Neural progenitor cell (in vitro differentiated cells): Measurements from ENCODE around the gene HOXB4. TPM values are rescaled to one million over a fixed set of nuclear protein-coding genes. Genes with fewer than 3 reads are reported as not detected.

Source experiments
- DNase-seq: peaks from one replicate; pipeline ENCODE4 v3.0.0-alpha.2; 2016; ENCODE audit warnings: low spot score
- H2AFZ ChIP-seq: fragments of 200-600 bp; sonication (generic); replicated peaks from 2 replicates; pipeline ENCODE4 v1.6.1; 2016; ENCODE audit warnings: antibody characterized with exemption
- H3F3A ChIP-seq: fragments of 200-600 bp; sonication (generic); 2 replicates; pipeline ENCODE4 v1.6.1; 2016; ENCODE audit warnings: antibody characterized with exemption, low read depth
- H3K27ac ChIP-seq: fragments of 200-600 bp; sonication (generic); 2 replicates; pipeline ENCODE4 v1.5.1; 2016; ENCODE audit warnings: mild to moderate bottlenecking
- H3K27me3 ChIP-seq: fragments of 200-600 bp; sonication (generic); 2 replicates; pipeline ENCODE4 v1.6.1; 2016; ENCODE audit warnings: mild to moderate bottlenecking, moderate library complexity
- H3K36me3 ChIP-seq: fragments of 200-600 bp; sonication (generic); 2 replicates; pipeline ENCODE4 v1.5.1; 2016
- H3K4me1 ChIP-seq: fragments of 200-600 bp; sonication (generic); 2 replicates; pipeline ENCODE4 v1.6.1; 2016; ENCODE audit warnings: mixed run types
- H3K4me2 ChIP-seq: fragments of 200-600 bp; sonication (generic); 2 replicates; pipeline ENCODE4 v1.6.1; 2016
- H3K4me3 ChIP-seq: fragments of 200-600 bp; sonication (generic); 2 replicates; pipeline ENCODE4 v1.5.1; 2016
- H3K79me2 ChIP-seq: fragments of 200-600 bp; sonication (generic); 2 replicates; pipeline ENCODE4 v1.6.1; 2016; ENCODE audit warnings: low read depth
- H3K9ac ChIP-seq: fragments of 200-600 bp; sonication (generic); 2 replicates; pipeline ENCODE4 v1.6.1; 2016
- H3K9me3 ChIP-seq: fragments of 200-600 bp; sonication (generic); 2 replicates; pipeline ENCODE4 v1.5.1; 2016; ENCODE audit warnings: low read depth
- H4K20me1 ChIP-seq: fragments of 200-600 bp; sonication (generic); 2 replicates; pipeline ENCODE4 v1.6.1; 2016; ENCODE audit warnings: low read depth
- H3K27ac Mint-ChIP-seq: 3 replicates; pipeline ENCODE4 v1.8.0; 2021; ENCODE audit warnings: mixed read lengths
- H3K27me3 Mint-ChIP-seq: 2 replicates; pipeline ENCODE4 v1.8.0; 2022; ENCODE audit warnings: low read depth, mild to moderate bottlenecking, inconsistent platforms, moderate library complexity, mixed read lengths; ENCODE audit not compliant: insufficient read depth
- H3K36me3 Mint-ChIP-seq: 3 replicates; pipeline ENCODE4 v1.8.0; 2021; ENCODE audit warnings: mixed read lengths
- H3K4me1 Mint-ChIP-seq: 3 replicates; pipeline ENCODE4 v1.8.0; 2021; ENCODE audit warnings: mixed read lengths
- H3K4me3 Mint-ChIP-seq: 3 replicates; pipeline ENCODE4 v1.8.0; 2021; ENCODE audit warnings: mild to moderate bottlenecking, moderate library complexity, mixed read lengths
- H3K9me3 Mint-ChIP-seq: 3 replicates; pipeline ENCODE4 v1.8.0; 2020; ENCODE audit warnings: mixed read lengths
- CTCF ChIP-seq: fragments of 200-600 bp; sonication (generic); IDR thresholded peaks from 2 replicates; pipeline ENCODE4 v1.5.1; 2017; ENCODE audit warnings: antibody characterized with exemption, mild to moderate bottlenecking
- EZH2 ChIP-seq: fragments of 200-600 bp; sonication (generic); IDR thresholded peaks from 2 replicates; pipeline ENCODE4 v1.6.1; 2017; ENCODE audit warnings: antibody characterized with exemption, mild to moderate bottlenecking, moderate library complexity
- EZH2phosphoT487 ChIP-seq: fragments of 200-600 bp; sonication (generic); IDR thresholded peaks from 2 replicates; pipeline ENCODE4 v1.6.1; 2017; ENCODE audit warnings: antibody characterized with exemption
- total RNA-seq: library from RNA; depleted of rRNA; stranded (reverse); fragments of >200 nt; gene quantifications from 2 replicates; pipeline ENCODE4 v1.2.3, GENCODE V29; 2015; ENCODE audit warnings: low replicate concordance

The HOXB4 gene
- total RNA-seq, 1 donor from 2014 or later, result not detected

- H3K9me3 ChIP-seq, result no peaks in the 10 kb centered on the region
- no peak overlapping the region for H2AFZ ChIP-seq
- H3K27ac Mint-ChIP-seq, result no peak overlapping the region
- H3K4me1 Mint-ChIP-seq, result no peaks in the 10 kb centered on the region
- H3K27me3 Mint-ChIP-seq, result peaks cover 70% of the 10 kb centered on the region
- no peaks in the 10 kb centered on the region for H3K79me2 ChIP-seq
- H3K27ac ChIP-seq, result no peak overlapping the region
- H3K27me3 ChIP-seq, result peaks cover 100% of the 10 kb centered on the region
- no peak overlapping the region for H3K9ac ChIP-seq
- no peaks in the 10 kb centered on the region for H3K4me1 ChIP-seq
- no peaks in the 10 kb centered on the region for H3K36me3 ChIP-seq
- no peaks in the 10 kb centered on the region for H3K36me3 Mint-ChIP-seq
- peaks cover 94% of the 10 kb centered on the region for H4K20me1 ChIP-seq
- peaks cover 9% of the 10 kb centered on the region for H3K9me3 Mint-ChIP-seq
- H3K4me3 ChIP-seq, result no peak overlapping the region
- DNase-seq, result no peak
- peaks cover 4% of the 10 kb centered on the region for H3F3A ChIP-seq
- H3K4me3 Mint-ChIP-seq, result no peak overlapping the region
- H3K4me2 ChIP-seq, result no peak overlapping the region
- TF ChIP-seq EZH2phosphoT487 (peak; percentile 34), EZH2 (peak; percentile 55), CTCF (no peak)
Observed at GRCh38 chr17:48574505-48575065, 3.6 kb downstream of the HOXB4 start.

- no peak for TF ChIP-seq EZH2
- no peak for TF ChIP-seq EZH2phosphoT487
- TF ChIP-seq CTCF, result no peak
- no peak for DNase-seq
- H3K27me3 Mint-ChIP-seq, result peaks cover 46% of the 10 kb centered on the region
- no peak overlapping the region for H3K4me3 Mint-ChIP-seq
- H3K36me3 Mint-ChIP-seq, result no peaks in the 10 kb centered on the region
- Histone ChIP-seq H3K27me3 (peaks cover 100% of the 10 kb centered on the region), H3K4me2 (no peak overlapping the region), H2AFZ (no peak overlapping the region), H3K4me1 (no peaks in the 10 kb centered on the region), H3K4me3 (no peak overlapping the region), H4K20me1 (peaks cover 98% of the 10 kb centered on the region), H3K9ac (no peak overlapping the region), H3F3A (no peaks in the 10 kb centered on the region), H3K79me2 (no peaks in the 10 kb centered on the region), H3K36me3 (no peaks in the 10 kb centered on the region), H3K27ac (no peak overlapping the region), H3K9me3 (no peaks in the 10 kb centered on the region)
- H3K27ac Mint-ChIP-seq, result no peak overlapping the region
- H3K4me1 Mint-ChIP-seq, result no peaks in the 10 kb centered on the region
- peaks cover 2% of the 10 kb centered on the region for H3K9me3 Mint-ChIP-seq
Observed at GRCh38 chr17:48571826-48572417, 6.2 kb downstream of the HOXB4 start.

GRCh38 chr17:48571024-48571818, 6.9 kb downstream of the HOXB4 start:
- Histone ChIP-seq H3K9ac (no peak overlapping the region), H3K4me3 (no peak overlapping the region), H4K20me1 (peaks cover 98% of the 10 kb centered on the region)

More at GRCh38 chr17:48571024-48571818, 6.9 kb downstream of the HOXB4 start:
- Histone ChIP-seq H3K4me1 (no peaks in the 10 kb centered on the region), H3K36me3 (no peaks in the 10 kb centered on the region), H3K9me3 (no peaks in the 10 kb centered on the region), H2AFZ (no peak overlapping the region), H3K27me3 (peaks cover 100% of the 10 kb centered on the region), H3K79me2 (no peaks in the 10 kb centered on the region), H3K27ac (no peak overlapping the region), H3F3A (no peaks in the 10 kb centered on the region), H3K4me2 (no peak overlapping the region)
- TF ChIP-seq CTCF (no peak), EZH2phosphoT487 (peak; percentile 48), EZH2 (peak; percentile 85)
- Mint-ChIP-seq H3K27ac (no peak overlapping the region), H3K4me1 (no peaks in the 10 kb centered on the region), H3K36me3 (no peaks in the 10 kb centered on the region), H3K9me3 (peaks cover 2% of the 10 kb centered on the region), H3K4me3 (no peak overlapping the region), H3K27me3 (peaks cover 41% of the 10 kb centered on the region)
- DNase-seq, result no peak
